DMS 273 (cell line): ENCODE results near the gene ADAMTS19.
A peak's percentile ranks its signal among the peaks of the same experiment; 100 is the strongest.
"Not testable (repeated sequence)": the region's sequence is repeated elsewhere in the genome, so short reads cannot be mapped to it uniquely, and the experiment has no call there.

Experiments
- DNase-seq: peaks from one replicate; lab custom pipeline; 2025; ENCODE audit not compliant: unreplicated experiment; lab: John Stamatoyannopoulos, UW

ADAMTS19 gene

GRCh38 chr5:129476751-129477150 lies 16.7 kb downstream of the ADAMTS19 start:
- DNase-seq = no peak

- no peak for DNase-seq
These were observed 17.4 kb downstream of the ADAMTS19 start for GRCh38 chr5:129477532-129477931.

- DNase-seq = no peak
These were observed 21.1 kb downstream of the ADAMTS19 start for GRCh38 chr5:129481161-129481560.

GRCh38 chr5:129496421-129496820 lies 36.3 kb downstream of the ADAMTS19 start:
- no peak for DNase-seq

GRCh38 chr5:129496864-129497595 lies 36.9 kb downstream of the ADAMTS19 start:
- DNase-seq = no peak

GRCh38 chr5:129499208-129499852 lies 39.2 kb downstream of the ADAMTS19 start:
- no peak for DNase-seq

GRCh38 chr5:129500101-129500500 lies 40.0 kb downstream of the ADAMTS19 start:
- DNase-seq = peak; percentile 11

- no peak for DNase-seq
These were observed 46.0 kb downstream of the ADAMTS19 start for GRCh38 chr5:129506086-129506485.

- no peak for DNase-seq
These were observed 46.9 kb downstream of the ADAMTS19 start for GRCh38 chr5:129506950-129507349.

- no peak for DNase-seq
These were observed 47.4 kb downstream of the ADAMTS19 start for GRCh38 chr5:129507527-129507926.

- no peak for DNase-seq
These were observed 48.5 kb downstream of the ADAMTS19 start for GRCh38 chr5:129508606-129509005.

GRCh38 chr5:129509363-129509975 lies 49.4 kb downstream of the ADAMTS19 start:
- no peak for DNase-seq

GRCh38 chr5:129511291-129511690 lies 51.2 kb downstream of the ADAMTS19 start:
- no peak for DNase-seq

- no peak for DNase-seq
These were observed 81.0 kb downstream of the ADAMTS19 start for GRCh38 chr5:129541051-129541450.

GRCh38 chr5:129541648-129542251 lies 81.7 kb downstream of the ADAMTS19 start:
- peak; percentile 27 for DNase-seq

- DNase-seq = no peak
These were observed 87.0 kb downstream of the ADAMTS19 start for GRCh38 chr5:129547137-129547536.

GRCh38 chr5:129554134-129554904 lies 94.2 kb downstream of the ADAMTS19 start:
- DNase-seq = no peak

- DNase-seq = no peak
These were observed 103.5 kb downstream of the ADAMTS19 start for GRCh38 chr5:129563585-129563984.

- no peak for DNase-seq
These were observed 109.2 kb downstream of the ADAMTS19 start for GRCh38 chr5:129569295-129569694.

GRCh38 chr5:129572060-129572459 lies 112.0 kb downstream of the ADAMTS19 start:
- no peak for DNase-seq

- not testable (repeated sequence) for DNase-seq
These were observed 124.4 kb downstream of the ADAMTS19 start for GRCh38 chr5:129584496-129584895.
